Epidermal melanocyte (primary cell): Measurements from ENCODE around the gene CCDC185.

ENCODE experiments used
- DNase-seq: peaks from one replicate; pipeline ENCODE4 v3.0.0; 2011; ENCODE audit warnings: low spot score; ENCODE audit not compliant: insufficient read length

The CCDC185 gene

DNA sequence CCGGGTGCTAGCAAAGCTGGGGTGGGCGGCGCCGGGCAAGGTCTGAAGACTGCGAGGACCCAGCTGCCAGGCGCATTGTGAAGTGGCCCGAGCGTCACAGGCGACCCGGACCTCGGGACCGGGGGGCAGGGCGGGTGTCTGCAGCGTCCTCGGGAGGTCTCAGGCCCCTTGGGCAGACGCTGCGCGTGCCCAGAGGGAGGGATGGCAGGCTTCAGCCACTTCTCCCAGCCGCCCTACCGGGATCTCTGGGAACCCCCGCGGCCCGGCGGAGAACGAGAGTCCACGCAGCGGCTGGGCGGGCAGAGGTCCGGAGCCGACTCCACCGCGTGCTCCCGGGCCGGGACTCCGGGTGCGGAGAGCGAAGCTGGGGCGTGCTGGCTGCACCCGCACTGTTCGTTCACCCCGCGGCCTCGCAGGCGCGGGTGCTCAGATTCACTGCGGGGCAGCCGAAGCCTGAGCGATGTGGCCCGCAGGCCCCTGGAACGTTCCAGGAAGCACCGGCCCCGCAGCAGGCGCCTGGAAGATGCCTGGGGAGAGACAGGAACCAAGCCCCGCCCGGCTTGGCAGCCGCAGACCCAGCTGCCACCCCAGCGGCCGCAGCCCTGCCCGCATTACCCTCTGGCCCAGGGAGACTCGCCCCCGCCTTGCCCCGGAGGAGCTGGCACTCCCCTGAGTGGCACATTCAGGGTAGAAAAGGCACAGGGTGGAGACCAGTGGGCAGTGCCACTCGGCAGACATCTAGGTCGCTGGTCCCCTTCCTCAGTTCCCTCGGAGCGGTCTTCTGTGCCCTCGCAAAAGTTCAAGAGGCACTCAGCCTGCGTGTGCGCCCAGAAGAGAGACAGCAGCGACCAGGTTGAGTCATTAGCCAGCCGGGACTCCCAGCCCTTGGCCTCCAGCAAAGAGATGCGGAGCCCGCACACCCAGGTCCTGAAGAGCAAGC lies at the start of gene CCDC185:
CCDC185 (plus strand) TSS at position 141 of the 940 bp plus-strand sequence; CDS start at position 202, 61 bp downstream.
- no peak for DNase-seq

DNA sequence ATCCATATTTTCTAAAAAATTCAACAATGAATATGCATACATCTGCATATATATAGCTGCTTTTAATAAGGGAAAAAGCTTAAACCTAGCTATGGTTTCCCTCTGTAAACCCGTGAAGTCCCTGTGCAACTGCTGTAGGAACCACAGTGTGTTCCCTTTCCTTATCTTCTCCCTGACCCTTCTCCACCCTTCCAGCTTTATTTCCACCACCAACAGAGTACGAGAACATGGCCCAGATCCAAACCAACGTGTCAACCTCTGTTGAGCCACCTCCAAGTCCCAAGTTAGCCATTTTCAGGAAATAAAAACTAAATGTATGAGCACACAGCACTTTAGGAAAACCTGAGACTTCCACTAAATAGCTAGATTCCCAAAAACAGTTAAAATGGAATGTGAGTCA lies 49.5 kb upstream of the CCDC185 start:
- DNase-seq: no peak

DNA sequence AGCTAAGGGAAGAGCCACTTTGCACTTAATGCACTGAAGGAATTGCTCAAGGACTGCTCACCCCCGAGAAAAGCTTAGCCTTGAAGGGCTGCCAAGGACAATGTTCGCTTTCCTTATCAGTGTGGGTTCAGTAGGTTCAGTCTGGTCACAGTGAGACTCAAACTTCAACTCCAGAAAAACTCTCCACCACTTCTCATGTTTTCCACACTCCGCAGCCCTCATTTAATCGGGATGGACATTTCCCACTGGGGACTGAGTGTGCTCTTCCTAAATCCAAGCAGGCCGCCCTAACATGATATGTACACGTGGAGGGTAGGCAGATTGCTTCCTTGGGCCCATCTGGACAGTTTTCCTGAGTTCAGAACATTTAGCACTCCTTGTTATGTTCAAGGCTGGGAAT lies 48.7 kb upstream of the CCDC185 start:
- DNase-seq: no peak

DNA sequence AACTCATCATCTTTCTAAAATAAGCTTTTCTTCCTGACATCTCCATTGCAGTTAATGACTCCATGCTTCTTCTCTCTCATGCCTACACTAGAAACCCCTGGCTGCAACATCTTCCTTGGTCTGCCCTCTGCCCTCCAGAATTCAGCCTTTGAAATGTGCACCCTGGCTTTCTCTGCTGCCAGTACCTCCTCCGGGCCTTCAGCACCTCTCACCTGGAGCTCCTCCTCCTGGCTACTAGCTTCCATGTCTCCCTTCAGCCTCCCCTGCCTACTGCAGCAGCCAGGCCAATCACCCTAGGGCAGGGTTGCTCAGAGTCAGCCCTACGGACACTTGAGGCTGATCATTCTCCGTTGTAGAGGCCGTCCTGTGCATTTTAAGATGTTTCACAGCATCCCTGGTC lies 47.5 kb upstream of the CCDC185 start:
- no peak for DNase-seq

DNA sequence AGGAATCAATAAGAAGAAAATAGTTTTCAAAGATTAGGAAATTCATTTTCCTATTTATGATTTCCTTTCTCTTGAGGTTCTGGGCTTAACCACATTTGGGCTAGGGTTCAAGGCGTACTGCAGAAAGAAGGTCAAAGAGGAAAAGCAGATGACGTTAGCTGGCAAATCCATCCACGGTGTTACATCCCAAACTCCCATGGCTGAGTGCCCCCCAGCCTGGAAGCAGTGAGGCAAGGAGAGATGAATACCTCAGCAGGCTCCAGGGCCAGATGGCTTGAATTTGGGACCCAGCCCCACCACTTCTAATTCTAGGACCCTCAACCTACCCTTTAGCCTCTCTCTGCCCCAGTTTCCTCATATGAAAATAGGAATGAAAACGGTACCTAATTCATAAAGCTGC lies 46.9 kb upstream of the CCDC185 start:
- no peak for DNase-seq

DNA sequence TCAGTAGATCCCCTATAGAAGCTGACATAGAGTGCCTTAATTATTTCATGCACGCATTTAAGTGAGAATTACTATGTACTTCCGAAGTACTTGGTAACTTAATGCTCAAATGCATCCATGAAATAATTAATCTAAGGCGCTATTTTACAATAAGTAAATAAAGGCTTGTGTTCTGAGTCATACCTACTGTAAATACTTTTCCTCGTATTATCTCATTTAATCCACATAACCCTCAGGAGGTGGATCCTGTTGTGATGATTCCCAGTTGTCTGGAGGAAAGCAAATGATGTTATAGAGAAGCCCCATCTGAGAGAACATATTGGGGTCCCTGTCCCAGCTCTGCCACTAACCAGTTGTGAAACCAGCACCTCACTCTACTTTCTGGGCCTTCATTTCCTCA lies 45.6 kb upstream of the CCDC185 start:
- DNase-seq: no peak

DNA sequence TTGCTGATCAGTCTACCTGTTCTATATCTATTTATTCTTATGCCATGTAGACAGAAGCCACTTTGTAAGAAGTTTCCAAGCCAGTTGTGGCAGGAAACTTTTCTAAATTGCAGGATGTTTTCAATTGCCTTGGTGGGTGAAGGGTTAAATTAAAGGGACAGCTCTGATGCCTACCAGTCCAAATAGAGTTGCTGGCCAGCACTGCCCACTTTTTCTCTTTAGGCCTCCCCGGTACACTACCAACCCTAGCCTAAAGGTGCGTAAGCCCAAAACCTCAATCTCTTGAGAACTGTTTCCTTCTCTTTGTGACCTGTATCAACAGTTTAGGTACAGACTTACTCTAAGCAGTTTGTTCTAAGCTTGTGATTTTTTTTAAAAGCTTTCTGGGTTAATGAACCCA lies 44.8 kb upstream of the CCDC185 start:
- DNase-seq: no peak

DNA sequence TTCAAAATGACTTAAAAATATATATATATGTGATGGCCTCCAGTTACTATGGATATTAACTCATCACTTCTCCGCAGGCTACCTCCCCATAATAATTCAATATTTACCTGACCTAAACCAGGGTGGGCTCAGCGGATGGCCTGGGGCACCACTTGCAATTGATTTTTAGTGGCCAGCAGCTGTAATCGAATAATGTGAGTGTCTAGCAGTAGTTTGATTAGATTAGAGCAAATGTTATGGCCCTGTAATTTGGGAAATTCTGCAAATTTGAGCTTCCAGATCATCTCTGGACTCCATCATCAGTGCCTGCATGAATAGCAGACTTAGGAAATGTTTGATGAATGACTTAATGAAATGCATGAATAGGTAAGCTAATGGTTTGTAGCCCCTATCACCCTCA lies 44.0 kb upstream of the CCDC185 start:
- no peak for DNase-seq

DNA sequence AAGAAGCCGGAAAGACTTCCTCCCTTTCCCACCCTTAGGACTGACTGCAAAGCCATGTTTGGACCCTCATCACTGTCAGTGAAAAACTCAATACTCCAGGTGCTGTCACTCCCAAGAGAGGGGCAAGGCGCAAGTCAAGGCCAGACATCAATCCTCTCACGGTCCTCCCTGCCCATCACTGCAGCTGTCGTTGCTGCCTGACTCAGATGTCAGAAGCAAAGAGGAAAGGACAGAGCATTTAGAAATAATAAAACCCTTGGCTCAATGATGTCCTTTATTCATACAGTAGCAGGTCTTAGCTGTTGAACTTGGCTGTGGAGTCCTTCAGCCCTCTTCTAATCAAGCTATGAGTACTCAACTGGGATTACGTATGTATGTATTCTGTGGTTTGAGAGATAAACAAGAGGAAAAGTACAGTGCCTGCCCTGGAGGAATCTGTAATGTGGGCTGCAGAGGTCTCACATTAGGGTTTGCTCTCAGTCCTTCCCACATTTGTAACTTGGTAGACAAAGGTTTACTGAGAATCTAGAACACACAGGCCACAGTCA lies 42.8 kb upstream of the CCDC185 start:
- DNase-seq: no peak

DNA sequence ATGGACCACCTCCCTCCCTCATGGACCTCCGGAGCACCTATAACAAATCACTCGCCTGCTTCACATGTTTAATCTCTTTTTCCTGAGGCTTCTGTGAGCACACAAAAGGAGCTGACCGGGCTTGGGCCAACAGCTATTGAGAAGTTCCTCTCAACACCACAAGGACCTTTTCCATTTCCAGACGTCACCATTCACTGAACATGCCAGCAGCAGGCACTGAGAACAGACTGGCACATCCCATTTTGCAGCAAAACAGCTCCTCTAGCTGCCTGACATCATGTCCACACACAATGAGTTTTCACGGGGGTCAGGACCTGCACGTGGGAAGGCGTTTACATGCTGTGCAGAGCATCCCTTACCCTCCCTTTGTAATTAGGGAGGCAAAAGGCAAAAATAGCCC lies 40.3 kb upstream of the CCDC185 start:
- DNase-seq: no peak

DNA sequence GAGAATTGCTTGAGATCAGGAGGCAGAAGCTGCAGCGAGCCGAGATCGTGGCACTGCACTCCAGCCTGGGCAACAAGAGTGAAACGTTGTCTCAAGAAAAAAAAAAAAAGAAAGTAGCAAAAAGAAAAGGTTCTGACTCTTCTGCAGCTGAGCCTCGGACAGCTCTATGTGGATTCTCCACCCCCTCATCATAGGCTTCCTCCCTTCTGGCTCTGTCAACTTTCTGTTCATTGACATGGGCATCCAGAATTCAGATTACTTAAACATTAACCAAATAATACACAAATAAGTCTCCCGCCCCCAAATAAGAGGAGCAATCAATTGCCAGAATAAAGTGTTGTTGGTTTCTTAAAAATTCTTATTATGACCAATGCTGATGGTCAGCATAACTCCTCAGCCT lies 39.3 kb upstream of the CCDC185 start:
- no peak for DNase-seq

DNA sequence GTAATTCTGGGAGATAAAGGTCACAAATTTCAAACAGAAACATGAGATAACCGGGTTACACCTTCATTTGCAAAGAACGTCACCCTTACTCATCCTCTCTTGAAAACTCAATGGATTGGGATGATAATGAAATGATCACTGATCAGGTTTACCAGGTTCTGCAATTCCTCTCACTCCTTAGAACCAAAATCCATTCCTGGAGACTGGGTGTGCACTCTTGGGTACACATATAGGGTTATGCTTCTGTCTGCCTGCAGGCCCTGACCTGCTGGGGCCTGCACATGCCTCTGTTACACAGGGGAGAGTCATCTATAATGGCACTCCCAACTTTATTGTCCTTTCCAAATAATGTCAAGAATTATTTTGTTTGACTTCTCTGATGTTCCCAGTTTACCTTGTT lies 37.5 kb upstream of the CCDC185 start:
- DNase-seq: no peak

DNA sequence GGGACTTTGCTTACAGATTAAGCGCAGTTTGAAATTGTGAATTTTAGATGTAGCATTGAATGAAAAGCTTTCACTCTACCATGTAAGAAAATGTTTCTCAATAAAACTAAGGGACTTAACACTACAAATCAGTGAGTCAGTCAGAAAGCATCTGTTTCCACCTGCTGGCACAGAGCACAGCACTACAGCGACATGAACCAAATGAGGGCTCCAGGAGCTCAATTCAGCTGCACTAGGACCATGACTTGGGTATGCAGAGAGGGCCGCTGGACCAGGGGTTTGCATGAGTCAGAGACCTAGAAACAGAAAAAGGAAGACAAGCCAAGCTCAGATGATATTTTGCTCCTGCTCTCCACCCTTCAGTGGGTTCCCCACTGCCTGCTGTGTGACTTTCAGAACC lies 34.4 kb upstream of the CCDC185 start:
- no peak for DNase-seq

DNA sequence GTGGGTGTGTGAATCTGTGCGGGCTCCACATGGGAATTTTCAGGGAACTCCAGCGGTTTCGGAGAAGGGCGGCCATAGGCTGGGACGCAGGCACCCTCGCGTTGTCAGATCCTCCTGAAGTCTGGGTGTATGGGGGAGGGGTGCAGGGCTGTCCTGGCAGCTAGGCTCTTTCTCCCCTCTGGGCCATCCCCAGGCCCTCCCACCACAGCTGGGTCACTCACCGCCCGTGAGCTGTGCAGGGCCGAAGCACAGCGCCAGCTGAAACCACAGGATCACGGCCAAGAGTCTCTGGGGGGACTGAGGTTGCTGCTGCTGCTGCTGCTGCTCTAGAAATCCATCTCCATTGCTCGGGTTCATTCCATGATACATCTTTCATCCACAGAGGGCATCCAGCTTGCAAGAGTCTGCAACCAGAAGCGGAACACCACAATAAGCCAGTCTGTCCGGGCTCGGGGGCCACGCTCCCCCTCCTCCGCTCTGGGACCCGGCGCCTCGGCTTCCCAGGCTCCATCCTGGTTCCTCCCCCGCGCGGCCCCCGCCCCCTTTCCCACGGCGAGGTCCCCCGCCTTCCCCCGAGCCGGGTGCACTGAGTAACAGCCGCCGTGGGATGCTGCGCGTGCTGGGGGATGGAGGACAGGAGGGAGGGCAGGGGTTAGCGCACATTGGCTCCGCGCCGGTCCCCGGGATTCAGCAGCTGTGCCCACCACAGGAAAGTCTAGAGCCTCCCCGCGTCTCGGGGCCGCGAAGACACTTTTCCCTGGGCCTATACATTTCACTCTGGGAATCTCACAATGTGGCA lies 30.0 kb upstream of the CCDC185 start:
- DNase-seq: no peak

DNA sequence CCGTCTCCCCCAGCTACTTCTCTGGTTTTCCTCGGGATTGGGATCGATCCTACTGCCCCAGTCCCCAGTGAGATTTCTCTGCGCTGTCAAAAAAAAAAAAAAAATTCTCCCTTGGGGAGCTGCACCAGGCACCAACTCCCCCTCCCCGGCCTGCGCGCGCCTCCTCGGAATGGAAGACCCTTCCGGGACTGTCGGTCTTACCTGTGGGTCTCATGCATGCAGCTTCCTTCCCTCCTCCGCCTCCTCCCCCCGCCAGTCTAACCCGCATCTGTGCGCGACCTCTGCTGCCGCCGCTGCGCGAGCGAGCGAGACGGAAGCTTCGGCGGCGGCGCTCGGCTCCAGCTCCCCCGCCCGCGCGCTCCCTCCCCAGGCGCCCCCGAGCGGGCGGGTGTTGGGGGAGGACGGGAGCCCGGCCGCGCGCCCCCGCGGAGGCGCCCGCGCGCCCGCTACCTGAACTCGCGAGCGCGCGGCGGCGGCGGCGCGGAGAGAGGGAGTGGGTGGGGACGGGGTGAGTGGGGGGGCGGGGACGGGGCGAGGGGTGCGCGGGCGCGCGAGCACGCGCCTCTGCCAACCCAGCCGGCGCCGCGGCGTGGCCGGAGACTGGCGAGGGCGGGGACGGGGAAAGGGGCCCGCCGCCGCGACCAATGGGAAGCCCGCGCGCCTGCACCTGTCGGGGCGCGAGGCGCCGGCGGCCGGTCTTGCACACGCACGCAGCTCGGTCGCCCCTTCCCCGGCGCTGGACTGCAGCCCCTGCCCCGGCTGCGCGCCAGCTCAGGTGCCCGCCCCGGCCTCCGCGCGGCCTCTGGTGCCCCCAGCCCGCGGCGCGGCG lies 29.1 kb upstream of the CCDC185 start, which contains the start of gene SUSD4:
SUSD4 (minus strand) TSS at position 321 of the 829 bp plus-strand sequence. CDS start 751 bp downstream, outside the sequence.
- no peak for DNase-seq

DNA sequence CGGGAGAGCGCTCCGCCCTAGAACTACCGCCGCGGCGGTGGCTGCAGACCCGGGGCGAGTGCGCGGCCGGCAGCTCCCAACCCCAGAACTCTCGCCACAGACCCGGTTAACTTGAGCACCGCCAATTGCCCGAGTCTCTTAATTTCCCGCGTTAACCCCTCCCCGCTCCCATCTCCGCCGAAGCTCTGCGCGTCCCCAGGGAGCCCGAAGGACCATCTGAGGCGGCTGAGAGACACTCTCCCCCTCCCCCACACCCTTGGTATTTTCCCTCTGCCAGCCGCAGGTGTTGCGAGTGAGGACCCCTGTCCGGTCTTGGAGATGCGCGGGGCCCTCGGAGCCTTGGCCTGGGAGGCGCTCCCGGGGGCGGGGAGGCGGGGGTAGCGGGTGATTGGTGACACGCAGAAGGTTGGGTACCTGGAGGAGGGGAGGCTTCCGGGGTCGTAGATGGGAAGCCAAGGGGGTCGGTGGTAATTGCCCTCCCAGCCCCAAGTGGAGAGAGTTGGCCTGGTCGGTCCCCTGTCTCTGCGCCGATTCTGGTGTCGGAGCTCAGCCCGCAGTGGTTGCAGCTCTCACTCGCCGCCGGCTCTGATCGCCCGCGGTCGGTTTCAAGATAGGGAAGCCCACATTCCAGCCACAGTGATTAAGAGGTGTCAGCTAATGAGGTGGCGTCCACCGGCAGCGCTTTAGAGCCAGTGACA lies 28.4 kb upstream of the CCDC185 start:
- DNase-seq: no peak

DNA sequence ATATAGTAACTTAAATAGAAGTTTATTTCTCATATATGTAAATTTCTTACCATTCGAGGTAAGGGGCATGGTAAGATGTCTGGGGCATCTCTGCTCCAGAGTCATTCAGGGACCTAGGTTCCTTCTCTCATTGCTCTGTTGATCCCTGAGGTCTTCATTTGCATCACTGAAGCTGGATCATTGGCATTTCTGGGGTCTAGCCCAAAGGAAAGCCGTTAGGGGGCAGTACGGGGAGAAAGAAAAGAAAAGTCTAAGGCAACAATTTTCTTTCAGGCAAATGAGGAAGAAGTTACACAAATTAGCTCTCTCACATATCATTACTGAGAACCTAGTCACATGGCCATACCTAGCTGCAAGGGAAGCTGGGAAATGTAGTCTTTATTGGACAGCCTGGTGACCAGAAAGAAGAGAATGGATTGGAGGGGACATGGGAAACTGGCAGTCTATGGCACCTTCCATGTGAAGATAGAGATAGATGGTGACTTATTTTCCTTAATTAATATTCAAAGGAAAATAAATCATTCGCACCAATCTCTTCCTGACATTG lies 19.1 kb upstream of the CCDC185 start:
- DNase-seq: no peak

DNA sequence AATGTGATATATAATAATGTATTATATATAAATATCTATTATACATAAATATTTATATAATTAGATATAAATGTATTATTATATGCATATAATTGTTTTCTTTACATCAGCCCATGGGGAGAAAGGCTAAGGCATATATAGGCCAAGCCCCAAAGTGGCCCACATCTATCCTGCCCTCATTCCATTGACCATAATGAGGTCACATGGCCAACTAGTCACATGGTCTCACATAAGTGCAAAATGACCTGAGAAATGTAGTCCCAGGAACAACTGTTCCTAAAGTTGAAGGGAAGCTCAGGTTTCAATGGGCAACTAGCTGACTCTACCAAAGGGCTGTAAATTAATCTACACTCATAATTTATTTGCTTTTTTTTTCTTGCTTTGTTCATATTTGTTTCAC lies 14.5 kb upstream of the CCDC185 start:
- no peak for DNase-seq

DNA sequence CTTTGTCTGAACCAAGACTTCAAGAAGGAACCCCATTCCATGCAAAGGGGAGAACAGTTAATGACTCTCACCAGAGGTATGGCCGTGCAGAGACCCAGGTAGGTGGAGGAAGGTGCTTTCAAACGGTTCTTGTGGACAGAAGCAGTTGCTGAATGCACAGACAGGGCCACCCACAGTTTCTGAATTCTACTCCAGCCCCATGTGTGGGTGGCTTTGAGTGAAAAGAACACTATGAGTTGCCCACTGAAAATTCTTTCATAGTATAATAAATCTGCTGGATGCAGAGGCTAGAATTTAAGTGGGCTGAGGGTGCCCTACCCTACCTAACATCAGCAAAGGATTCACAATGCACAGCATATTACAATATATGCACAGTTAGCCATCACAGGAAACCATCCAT lies 7.2 kb upstream of the CCDC185 start:
- no peak for DNase-seq

DNA sequence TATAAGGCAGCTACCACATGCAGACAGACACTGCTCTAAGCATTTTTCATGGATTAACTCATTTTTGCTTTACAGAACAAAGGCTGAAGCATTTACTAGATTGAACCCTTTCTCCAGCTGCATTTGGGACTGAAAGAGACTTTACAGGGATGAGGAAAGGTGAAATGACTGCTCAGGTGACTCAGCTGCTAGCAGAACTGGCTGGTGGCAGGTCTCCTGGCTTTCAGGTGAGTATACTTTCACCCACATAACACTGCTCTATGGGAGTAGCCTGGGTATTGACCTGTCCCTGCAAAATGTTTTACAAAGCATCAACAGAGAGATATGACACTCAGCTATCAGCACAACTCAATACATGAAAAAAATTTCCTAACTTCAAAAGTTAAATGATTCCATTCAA lies 2.6 kb upstream of the CCDC185 start:
- DNase-seq: no peak
